Measurements from ENCODE around the gene COPZ1. TPM values are rescaled to one million over a fixed set of nuclear protein-coding genes. Genes with fewer than 3 reads are reported as not detected.
A peak's percentile ranks its signal among the peaks of the same experiment; 100 is the strongest.

COPZ1 gene
- total and polyA plus RNA-seq, 9 of the 15 experiments (the other 6 are each of a cell fraction or from before 2014, with no cell fraction given) = 137 to 487 (median 233) TPM

DNA sequence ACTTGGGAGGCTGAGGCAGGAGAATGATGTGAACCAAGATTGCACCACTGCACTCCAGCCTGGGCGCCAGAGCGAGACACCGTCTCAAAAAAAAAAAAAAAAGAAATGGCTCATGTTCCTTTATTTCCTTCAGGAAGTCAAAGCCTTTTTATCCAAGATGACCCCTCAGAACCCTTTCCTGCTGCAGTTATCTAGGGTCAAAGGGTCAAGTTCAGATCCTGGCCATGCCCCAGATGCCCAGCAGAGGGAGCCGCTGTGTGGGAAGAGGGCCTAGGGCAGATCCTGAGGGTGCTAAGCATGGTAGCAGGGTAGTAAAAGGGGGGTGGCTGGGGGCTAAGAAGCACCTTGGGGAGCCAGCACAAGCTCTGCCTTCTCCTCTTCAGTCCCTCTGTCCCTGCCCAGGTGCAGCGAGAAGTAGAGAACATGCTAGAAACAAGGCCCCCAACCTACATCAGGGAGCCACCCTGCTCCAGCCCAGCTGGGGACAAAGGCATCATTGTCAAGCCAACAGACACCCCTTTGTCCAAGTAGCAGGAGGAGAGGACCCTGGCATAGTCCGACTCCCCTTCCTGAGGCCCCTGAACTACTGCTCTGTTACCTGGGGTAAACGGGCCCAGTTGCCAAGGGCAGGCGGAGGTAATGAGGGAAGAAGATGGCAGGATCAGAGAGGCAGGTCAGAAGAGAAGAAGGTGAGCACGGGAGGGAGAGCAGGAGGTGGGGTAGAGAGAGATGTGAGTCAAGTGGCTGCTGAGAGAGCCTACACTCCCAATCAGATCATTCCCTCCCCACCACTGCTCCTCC, 30.6 kb upstream of the COPZ1 start (continued):
- TF ChIP-seq, protein P1, sequence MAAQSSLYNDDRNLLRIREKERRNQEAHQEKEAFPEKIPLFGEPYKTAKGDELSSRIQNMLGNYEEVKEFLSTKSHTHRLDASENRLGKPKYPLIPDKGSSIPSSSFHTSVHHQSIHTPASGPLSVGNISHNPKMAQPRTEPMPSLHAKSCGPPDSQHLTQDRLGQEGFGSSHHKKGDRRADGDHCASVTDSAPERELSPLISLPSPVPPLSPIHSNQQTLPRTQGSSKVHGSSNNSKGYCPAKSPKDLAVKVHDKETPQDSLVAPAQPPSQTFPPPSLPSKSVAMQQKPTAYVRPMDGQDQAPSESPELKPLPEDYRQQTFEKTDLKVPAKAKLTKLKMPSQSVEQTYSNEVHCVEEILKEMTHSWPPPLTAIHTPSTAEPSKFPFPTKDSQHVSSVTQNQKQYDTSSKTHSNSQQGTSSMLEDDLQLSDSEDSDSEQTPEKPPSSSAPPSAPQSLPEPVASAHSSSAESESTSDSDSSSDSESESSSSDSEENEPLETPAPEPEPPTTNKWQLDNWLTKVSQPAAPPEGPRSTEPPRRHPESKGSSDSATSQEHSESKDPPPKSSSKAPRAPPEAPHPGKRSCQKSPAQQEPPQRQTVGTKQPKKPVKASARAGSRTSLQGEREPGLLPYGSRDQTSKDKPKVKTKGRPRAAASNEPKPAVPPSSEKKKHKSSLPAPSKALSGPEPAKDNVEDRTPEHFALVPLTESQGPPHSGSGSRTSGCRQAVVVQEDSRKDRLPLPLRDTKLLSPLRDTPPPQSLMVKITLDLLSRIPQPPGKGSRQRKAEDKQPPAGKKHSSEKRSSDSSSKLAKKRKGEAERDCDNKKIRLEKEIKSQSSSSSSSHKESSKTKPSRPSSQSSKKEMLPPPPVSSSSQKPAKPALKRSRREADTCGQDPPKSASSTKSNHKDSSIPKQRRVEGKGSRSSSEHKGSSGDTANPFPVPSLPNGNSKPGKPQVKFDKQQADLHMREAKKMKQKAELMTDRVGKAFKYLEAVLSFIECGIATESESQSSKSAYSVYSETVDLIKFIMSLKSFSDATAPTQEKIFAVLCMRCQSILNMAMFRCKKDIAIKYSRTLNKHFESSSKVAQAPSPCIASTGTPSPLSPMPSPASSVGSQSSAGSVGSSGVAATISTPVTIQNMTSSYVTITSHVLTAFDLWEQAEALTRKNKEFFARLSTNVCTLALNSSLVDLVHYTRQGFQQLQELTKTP (IDR thresholded peaks at IDR 0.05; ENCODE audit: low read depth in 1 of 2, partially characterized antibody in 2 of 2) = peak in 1 of 2 experiments; percentile 41
- no peak for TF ChIP-seq SLC30A9 (CRISPR knock-in tag; IDR thresholded peaks at IDR 0.05)
- no peak for TF ChIP-seq RBM17 (IDR thresholded peaks at IDR 0.05; ENCODE audit: borderline replicate concordance, low read depth, low read length)
- TF ChIP-seq, protein P2, sequence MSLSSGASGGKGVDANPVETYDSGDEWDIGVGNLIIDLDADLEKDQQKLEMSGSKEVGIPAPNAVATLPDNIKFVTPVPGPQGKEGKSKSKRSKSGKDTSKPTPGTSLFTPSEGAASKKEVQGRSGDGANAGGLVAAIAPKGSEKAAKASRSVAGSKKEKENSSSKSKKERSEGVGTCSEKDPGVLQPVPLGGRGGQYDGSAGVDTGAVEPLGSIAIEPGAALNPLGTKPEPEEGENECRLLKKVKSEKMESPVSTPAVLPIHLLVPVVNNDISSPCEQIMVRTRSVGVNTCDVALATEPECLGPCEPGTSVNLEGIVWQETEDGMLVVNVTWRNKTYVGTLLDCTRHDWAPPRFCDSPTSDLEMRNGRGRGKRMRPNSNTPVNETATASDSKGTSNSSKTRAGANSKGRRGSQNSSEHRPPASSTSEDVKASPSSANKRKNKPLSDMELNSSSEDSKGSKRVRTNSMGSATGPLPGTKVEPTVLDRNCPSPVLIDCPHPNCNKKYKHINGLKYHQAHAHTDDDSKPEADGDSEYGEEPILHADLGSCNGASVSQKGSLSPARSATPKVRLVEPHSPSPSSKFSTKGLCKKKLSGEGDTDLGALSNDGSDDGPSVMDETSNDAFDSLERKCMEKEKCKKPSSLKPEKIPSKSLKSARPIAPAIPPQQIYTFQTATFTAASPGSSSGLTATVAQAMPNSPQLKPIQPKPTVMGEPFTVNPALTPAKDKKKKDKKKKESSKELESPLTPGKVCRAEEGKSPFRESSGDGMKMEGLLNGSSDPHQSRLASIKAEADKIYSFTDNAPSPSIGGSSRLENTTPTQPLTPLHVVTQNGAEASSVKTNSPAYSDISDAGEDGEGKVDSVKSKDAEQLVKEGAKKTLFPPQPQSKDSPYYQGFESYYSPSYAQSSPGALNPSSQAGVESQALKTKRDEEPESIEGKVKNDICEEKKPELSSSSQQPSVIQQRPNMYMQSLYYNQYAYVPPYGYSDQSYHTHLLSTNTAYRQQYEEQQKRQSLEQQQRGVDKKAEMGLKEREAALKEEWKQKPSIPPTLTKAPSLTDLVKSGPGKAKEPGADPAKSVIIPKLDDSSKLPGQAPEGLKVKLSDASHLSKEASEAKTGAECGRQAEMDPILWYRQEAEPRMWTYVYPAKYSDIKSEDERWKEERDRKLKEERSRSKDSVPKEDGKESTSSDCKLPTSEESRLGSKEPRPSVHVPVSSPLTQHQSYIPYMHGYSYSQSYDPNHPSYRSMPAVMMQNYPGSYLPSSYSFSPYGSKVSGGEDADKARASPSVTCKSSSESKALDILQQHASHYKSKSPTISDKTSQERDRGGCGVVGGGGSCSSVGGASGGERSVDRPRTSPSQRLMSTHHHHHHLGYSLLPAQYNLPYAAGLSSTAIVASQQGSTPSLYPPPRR (CRISPR knock-in tag; IDR thresholded peaks at IDR 0.05; ENCODE audit: borderline replicate concordance) = no peak
- no peak for TF ChIP-seq NFYB (IDR thresholded peaks at IDR 0.05; ENCODE audit: extremely low read depth, insufficient read length)
- no peak for TF ChIP-seq MCM5 (IDR thresholded peaks at IDR 0.05; ENCODE audit: low read depth)
- TF ChIP-seq RCOR1 (IDR thresholded peaks at IDR 0.05; ENCODE audit: borderline replicate concordance in 1 of 2, low read depth in 2 of 2, low read length in 2 of 2) = peak; percentile 29 to 81; a peak in 3 of 4 replicates
- no peak for TF ChIP-seq ZZZ3 (IDR thresholded peaks at IDR 0.05)
- TF ChIP-seq ZNF431 (CRISPR knock-in tag; IDR thresholded peaks at IDR 0.05) = no peak; the same call in 1 of the 2 replicates
- no peak for TF ChIP-seq EHMT2 (IDR thresholded peaks at IDR 0.05)
- no peak; the same call in 1 of the 2 replicates for TF ChIP-seq CAMTA2 (CRISPR knock-in tag; conservative IDR thresholded peaks at IDR 0.05)
- TF ChIP-seq ZNF436 (CRISPR knock-in tag; IDR thresholded peaks at IDR 0.05) = no peak
- TF ChIP-seq NR2C1 (IDR thresholded peaks at IDR 0.05) = no peak
- peak; percentile 98 for TF ChIP-seq NR2C1 (tag; IDR thresholded peaks at IDR 0.05)
- TF ChIP-seq, protein P3, sequence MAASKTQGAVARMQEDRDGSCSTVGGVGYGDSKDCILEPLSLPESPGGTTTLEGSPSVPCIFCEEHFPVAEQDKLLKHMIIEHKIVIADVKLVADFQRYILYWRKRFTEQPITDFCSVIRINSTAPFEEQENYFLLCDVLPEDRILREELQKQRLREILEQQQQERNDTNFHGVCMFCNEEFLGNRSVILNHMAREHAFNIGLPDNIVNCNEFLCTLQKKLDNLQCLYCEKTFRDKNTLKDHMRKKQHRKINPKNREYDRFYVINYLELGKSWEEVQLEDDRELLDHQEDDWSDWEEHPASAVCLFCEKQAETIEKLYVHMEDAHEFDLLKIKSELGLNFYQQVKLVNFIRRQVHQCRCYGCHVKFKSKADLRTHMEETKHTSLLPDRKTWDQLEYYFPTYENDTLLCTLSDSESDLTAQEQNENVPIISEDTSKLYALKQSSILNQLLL (CRISPR knock-in tag; IDR thresholded peaks at IDR 0.05; ENCODE audit: borderline replicate concordance) = no peak
- TF ChIP-seq MXI1 (IDR thresholded peaks at IDR 0.05; ENCODE audit: low read depth, low read length) = no peak
- no peak; the same call in 1 of the 2 replicates for TF ChIP-seq CBX5 (IDR thresholded peaks at IDR 0.05; ENCODE audit: borderline replicate concordance, low read depth)
- TF ChIP-seq TRIM28 (IDR thresholded peaks at IDR 0.05) = no peak
- TF ChIP-seq WHSC1 (IDR thresholded peaks at IDR 0.05; ENCODE audit: low read length) = no peak
